ENCODE results near the gene RELB.
"Not testable (repeated sequence)": the region's sequence is repeated elsewhere in the genome, so short reads cannot be mapped to it uniquely, and the experiment has no call there.

RELB gene

DNA sequence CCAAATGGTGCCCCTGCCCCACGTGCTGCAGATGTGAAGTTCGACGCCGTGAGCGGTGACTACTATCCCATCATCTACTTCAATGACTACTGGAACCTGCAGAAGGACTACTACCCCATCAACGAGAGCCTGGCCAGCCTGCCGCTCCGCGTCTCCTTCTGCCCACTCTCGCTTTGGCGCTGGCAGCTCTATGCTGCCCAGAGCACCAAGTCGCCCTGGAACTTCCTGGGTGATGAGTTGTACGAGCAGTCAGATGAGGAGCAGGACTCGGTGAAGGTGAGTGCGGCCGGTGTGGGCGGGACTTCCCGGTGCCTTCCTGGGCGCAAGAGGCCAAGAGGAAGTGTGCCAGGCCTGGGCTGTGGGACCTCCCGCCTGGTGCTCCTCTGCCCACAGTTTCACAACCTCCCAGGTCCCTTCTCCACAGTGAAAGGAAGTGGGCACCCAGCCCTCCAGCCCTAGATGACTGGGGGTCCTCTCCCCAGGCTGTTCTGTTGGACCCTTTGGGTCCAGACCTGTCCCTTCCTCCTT is 14.1 kb upstream of the RELB start:
- no peak for DNase-seq (ENCODE audit: low spot score)

- no peak for DNase-seq (ENCODE audit: low spot score)
Observed at GRCh38 chr19:44988273-44988672, 13.0 kb upstream of the RELB start.

DNA sequence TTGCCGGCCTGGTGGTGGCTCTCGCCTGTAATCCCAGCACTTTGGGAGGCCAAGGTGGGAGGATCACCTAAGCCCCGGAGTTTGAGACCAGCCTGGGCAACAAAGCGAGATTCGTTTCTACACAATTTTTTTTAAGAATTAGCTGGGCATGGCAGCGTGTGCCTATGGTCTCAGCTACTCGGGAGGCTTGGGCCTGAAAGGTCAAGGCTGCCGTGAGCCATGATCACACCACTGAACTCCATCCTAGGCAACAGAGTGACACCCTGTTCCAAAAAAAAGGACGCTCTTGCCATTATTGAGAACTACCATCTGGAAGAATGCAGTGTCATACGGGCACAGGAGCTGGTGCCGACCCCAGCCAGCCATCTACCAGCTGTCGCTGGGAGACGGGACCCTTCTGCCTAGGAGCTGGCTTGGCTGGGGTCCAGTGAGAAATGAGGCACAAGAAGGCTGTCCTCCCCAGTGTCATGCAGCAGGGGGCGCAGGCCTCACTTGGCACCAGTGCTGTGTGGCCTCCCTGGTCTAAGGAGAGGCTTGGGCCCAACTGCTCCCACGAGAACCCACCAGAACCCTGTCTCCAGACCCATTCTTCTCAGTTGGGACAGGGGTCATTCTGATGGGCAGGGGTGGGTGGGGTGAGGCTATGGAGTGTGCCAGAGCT is 12.2 kb upstream of the RELB start:
- peak; percentile 47 for DNase-seq (ENCODE audit: low spot score)

DNA sequence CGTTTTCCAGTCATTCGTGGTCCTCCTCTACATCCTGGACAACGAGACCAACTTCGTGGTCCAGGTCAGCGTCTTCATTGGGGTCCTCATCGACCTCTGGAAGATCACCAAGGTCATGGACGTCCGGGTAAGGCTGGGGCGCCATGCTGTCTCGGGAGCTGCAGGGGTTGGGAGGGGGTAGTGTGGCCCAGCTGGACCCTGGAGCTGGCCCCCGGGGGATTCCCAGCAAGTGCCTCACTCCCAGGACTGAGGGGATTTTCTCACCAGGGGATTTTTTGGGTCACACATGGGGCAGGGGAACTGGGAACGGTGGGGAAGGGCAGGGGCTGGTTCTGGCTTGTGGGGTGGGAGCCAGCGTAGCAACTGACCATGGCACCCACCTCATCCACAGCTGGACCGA is 10.8 kb upstream of the RELB start:
- DNase-seq (ENCODE audit: low spot score) = no peak

DNA sequence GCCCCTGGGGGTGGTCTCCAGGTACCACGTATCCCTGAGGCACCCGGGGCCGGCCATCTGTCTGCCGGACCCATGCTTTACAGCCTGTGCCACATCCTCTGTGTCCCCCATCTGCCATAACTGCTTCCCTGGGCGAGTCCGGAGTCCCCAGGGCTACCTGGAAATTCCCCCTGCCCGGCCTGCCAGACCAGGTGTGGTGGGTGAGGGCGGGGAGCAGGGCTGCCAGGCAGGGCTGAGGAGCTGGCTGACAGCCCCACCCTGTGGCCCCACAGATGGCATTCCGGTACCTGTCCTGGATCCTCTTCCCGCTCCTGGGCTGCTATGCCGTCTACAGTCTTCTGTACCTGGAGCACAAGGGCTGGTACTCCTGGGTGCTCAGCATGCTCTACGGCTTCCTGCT is 10.3 kb upstream of the RELB start:
- no peak for DNase-seq (ENCODE audit: low spot score)

DNA sequence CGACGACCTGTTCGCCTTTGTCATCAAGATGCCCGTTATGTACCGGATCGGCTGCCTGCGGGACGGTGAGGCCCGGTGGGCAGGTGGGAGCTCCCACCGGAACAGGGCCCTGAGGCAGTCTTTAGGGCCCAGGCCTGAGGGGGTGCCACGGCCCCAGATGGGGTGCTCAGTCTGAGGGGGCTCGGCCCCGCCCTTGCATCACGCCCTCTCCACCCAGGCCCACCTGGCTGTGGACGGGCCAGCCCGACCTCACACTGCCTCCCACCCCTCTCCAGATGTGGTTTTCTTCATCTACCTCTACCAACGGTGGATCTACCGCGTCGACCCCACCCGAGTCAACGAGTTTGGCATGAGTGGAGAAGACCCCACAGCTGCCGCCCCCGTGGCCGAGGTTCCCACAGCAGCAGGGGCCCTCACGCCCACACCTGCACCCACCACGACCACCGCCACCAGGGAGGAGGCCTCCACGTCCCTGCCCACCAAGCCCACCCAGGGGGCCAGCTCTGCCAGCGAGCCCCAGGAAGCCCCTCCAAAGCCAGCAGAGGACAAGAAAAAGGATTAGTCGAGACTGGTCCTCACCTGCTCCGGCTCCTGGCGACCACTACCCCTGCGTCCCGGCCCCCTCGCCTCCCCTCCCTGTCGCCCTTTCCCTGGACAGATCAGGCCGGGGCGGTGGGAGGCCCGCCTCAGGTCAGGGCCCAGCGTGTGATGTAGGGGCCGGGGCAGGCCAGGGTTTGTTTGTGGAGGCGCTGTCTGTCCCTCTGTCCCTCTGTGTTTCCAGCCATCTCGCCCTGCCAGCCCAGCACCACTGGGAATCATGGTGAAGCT is 8.7 kb upstream of the RELB start:
- no peak for DNase-seq (ENCODE audit: low spot score)

DNA sequence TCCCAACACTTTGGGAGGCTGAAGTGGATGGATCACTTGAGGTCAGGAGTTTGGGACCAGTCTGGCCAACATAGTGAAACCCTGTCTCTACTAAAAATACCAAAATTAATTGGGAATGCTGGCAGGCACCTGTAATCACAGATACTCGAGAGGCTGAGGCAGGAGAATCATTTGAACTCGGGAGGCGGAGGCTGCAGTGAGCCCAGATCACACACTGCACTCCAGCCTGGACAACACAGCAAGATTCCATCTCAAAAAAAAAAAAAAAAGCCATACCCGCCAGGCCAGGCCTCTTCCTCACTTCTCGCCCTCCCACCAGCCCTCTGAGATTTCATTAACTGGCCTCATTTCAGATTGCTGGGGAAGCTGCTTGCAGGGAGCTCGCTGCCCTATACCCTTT is 7.7 kb upstream of the RELB start:
- no peak for DNase-seq (ENCODE audit: low spot score)

DNA sequence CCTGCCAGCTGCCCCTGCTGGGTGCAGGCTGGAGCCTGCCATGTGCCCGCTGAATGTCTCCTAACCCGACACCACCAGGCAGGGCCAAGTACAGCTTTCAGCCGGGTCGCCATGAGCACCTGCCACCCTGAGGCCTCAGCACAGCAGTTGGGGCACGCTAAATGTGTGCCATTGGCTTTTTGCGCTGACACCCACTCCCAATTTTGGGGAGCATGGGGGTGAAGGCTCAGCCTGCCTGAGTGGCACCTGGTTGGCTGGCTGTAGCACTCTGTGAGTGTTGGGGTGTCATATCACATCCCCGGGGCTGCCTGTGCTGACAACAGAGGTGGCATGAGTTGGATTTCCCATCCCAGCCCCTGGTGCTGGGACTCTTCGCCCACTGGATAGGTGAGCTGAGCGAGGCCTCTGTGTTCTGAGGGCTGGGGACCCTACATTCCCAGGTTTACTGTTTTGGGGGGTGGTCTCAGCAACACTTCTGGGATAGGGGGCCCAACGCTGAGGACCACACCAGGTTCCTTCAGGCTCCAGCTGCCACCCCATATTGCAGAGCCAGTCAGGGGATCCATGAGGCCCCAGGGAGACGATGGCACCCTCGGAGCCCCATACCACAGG is 7.2 kb upstream of the RELB start:
- DNase-seq (ENCODE audit: low spot score) = no peak

DNA sequence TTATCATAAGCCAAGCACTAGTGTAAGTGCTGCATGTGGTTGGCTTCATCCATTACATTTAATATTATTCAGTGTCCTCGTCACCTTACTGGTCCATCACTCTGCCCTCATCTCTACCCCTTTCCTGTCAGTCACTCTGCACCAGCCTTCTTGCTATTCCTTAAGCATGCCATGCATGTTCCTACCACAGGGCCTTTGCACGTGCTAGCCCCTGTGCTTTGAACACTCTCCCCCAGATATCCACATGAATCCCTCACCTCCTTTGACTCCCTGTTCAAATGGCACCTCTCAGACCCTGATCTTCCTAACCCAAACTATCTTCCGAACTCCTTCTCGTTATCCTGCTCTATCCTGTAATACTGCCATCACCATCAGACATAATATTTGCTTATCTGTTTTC is 3.2 kb upstream of the RELB start:
- DNase-seq (ENCODE audit: low spot score) = no peak

DNA sequence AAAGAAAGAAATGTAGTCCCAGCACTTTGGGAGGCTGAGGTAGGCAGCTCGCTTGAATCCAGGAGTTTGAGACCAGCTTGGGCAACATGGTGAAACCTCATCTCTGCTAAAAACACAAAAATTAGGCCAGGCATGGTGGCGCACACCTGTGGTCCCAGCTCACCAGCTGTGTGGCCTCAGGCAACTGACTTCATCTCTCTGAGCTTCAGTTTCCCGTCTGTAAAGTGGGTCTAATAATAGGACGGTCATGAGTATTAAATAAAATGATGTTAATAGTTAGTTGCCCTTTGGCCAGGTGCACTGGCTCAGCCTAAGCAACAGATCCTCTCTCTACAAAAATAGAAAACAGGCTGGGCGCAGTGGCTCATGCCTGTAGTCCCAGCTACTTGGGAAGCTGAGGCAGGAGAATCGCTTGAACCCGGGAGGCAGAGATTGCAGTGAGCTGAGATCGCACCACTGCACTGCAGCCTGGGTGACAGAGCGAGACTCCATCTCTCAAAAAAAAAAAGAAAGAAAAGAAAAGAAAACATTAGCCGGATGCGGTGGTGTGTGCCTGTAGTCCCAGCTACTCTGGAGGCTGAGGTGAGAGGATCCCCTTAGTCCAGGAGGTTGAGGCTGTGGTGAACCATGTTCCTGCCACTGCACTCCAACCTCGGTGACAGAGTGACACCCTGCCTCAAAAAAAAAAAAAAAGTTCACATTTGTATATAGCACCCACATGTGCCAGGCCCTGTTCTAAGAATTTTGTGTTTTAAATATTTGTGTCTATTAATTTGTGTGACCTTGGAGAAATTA is 1.9 kb upstream of the RELB start:
- not testable (repeated sequence) for DNase-seq (ENCODE audit: low spot score)

GRCh38 chr19:45000665-45001064 is 599 bp upstream of the RELB start:
- DNase-seq (ENCODE audit: low spot score) = not testable (repeated sequence)

GRCh38 chr19:45003485-45003884 is 2.2 kb downstream of the RELB start:
- no peak for DNase-seq (ENCODE audit: low spot score)

DNA sequence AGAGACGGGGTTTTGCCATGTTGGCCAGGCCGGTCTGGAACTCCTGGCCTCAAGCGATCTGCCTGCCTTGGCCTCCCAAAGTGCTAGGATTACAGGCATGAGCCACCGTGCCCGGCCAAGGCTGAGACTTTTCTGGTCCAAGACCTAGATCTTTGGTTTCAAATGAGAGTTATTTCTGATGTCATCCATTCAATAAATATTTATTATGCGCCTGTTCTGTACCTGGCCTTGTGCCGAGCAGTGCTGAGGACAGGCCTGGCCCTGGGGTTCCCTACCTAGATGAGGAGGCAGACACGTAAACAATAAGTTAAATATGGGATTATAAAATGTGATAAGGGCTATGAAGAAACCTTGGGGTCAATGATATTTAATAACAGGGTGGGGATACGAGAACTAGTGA is 4.5 kb downstream of the RELB start:
- DNase-seq (ENCODE audit: low spot score) = no peak

DNA sequence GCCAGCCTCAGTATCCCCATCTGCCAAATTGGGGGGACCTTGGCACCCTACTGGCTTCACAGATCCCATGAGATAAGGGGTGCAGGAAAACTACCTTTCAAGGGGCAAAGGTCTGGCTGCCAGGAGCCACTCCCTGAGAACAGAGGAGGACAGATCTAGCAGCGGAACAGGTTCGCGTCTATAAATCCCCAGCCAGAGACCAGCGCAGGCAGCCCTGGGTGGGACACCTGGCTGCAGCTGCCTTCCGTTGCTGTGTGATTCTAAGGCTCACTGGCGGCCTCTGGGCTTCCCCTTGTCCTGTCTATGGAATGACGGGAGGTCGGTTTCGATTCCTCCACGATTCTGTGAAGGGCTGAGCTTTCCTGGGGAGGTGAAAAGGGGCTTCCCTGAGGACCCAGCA is 7.3 kb downstream of the RELB start:
- DNase-seq (ENCODE audit: low spot score) = no peak

- DNase-seq (ENCODE audit: low spot score) = no peak
Observed at GRCh38 chr19:45009625-45010255, 8.5 kb downstream of the RELB start.

GRCh38 chr19:45010306-45010705 is 9.0 kb downstream of the RELB start:
- DNase-seq (ENCODE audit: low spot score) = no peak

DNA sequence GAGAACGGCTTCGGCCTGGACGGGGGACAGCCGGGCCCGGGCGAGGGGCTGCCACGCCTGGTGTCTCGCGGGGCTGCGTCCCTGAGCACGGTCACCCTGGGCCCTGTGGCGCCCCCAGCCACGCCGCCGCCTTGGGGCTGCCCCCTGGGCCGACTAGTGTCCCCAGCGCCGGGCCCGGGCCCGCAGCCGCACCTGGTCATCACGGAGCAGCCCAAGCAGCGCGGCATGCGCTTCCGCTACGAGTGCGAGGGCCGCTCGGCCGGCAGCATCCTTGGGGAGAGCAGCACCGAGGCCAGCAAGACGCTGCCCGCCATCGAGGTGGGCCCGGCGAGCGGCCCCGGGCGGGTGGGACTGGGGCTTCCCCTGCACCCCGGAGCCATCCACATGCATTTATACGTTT is 10.7 kb downstream of the RELB start:
- no peak for DNase-seq (ENCODE audit: low spot score)

- DNase-seq (ENCODE audit: low spot score) = peak; percentile 83
Observed at GRCh38 chr19:45016388-45017314, 15.4 kb downstream of the RELB start.

GRCh38 chr19:45019187-45019586 is 17.9 kb downstream of the RELB start:
- no peak for DNase-seq (ENCODE audit: low spot score)

DNA sequence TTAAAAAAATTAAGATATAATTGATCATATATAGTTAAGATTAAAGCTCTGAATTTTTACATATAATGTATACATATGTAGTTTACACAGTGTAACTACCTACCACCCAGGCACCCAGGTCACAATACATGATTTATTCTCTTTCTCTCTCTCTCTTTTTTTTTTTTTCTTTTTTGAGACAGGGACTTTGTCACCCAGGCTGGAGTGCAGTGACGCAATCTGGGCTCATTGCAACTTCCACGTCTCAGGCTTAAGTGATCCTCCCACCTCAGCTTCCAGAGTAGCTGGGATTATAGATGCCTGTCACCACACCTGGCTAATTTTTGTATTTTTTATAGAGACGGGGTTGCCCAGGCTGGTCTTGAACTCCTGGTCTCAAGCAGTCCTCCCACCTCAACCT is 18.8 kb downstream of the RELB start:
- no peak for DNase-seq (ENCODE audit: low spot score)

DNA sequence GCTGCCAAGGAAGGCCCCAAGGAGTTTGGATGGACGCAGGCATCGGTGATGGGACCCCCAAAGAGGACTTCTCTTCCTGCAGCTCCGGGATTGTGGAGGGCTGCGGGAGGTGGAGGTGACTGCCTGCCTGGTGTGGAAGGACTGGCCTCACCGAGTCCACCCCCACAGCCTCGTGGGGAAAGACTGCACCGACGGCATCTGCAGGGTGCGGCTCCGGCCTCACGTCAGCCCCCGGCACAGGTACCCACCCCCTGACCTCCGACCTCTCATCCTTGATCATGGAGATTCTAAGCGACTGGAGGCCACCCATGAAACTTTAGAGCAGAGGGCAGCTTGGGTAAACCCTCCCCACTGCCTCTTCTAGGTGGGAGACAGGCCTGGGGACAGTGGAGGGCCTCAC is 20.7 kb downstream of the RELB start:
- DNase-seq (ENCODE audit: low spot score) = no peak
